ENCODE measurements around the gene C5orf15. TPM values are rescaled to one million over a fixed set of nuclear protein-coding genes. Genes with fewer than 3 reads are reported as not detected.
"Not testable (repeated sequence)": the region's sequence is repeated elsewhere in the genome, so short reads cannot be mapped to it uniquely, and the experiment has no call there.

The C5orf15 gene
- total RNA-seq, 1 donor from 2014 or later: 64.4 TPM

DNA sequence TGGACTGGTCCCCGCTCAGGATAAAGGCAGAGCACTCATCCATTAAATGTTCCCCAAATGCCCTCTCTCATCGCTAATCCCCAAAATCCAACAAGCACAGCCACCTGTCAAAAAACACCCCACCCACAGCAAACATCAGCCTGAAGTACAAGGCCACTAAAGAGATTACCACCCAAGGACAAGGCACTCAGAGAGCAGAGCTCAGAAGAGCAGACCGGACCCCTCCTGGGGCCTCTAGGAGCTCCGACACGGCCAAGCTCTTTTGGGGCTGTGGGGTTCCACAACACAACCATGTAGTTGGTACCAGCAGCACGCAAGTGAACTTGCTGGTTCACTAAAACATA, 26.5 kb upstream of the C5orf15 start:
- no peak for DNase-seq (ENCODE audit: low spot score in 2 of 2)
- FAIRE-seq: no peak

DNA sequence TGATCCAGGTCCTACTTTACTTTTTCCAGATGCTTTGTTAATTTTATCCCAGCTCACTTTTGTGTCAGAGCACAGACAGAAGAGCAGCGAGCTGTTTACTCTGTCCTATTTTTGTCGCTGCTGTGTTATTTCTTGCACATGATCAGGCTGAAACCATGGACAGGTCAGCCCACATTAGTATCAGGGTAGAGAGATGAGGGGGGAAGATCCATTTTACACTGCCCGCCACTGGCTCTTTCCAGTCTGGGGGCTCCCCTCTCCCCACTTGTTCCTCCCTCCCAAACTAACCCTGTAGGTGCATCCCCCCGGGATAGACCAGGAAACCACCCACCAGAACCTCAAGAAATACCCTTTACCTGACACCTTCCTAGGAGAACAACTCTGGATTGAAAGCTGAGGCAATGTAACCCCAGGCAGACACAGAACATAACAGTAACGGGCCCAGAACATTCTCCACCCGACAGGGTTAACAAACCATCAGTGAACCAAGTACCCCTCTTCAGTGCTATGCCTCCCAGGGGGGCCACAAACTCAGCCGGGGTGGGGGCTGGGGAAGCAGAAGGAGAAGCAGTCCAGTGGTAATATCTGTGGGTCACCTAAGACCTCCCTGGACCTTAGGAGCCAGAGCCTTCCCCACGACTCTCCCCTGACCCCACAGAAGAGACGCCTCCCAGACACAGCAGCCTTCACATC, 26.0 kb upstream of the C5orf15 start:
- no peak for DNase-seq (ENCODE audit: low spot score in 2 of 2)
- no peak for FAIRE-seq

- FAIRE-seq (no peak), DNase-seq (ENCODE audit: low spot score in 2 of 2) (no peak)
Measured at GRCh38 chr5:133993185-133993936, 24.9 kb upstream of the C5orf15 start.

- no peak for FAIRE-seq
- DNase-seq (ENCODE audit: low spot score in 2 of 2): no peak
Measured at GRCh38 chr5:133992429-133993155, 24.2 kb upstream of the C5orf15 start.

GRCh38 chr5:133991171-133991910, 22.9 kb upstream of the C5orf15 start:
- FAIRE-seq (no peak), DNase-seq (ENCODE audit: low spot score in 2 of 2) (no peak)

- FAIRE-seq: no peak
- no peak for DNase-seq (ENCODE audit: low spot score in 2 of 2)
Measured at GRCh38 chr5:133990396-133990795, 22.0 kb upstream of the C5orf15 start.

DNA sequence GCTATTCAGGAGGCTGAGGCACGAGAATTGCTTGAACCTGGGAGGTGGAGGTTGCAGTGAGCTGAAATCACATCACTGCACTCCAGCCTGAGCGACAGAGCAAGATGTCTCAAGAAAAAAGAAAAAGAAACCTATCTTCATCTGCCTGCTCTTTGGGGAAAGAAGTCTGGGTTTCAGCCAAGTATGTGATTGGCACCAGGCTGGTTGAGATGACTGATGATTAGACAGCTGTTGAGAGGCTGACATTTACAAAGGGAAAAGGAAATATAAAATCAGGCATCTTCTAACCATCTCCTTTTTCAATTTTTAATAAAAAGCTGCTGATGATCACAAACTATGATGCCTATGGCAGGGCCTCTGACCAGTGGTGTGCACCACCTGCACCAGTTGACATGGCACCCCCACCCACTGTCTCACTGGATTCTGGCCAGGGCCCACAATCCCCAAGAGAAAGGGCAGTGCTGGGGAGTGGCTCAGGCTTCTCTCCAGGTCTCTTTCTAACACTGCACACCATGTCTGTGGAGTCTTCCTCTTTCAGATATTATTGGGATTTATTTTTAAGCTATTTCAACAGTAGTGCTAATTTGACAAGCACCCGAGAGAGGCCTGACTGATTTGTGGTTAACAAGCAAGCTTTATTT, 17.2 kb upstream of the C5orf15 start:
- FAIRE-seq (no peak), DNase-seq (ENCODE audit: low spot score in 2 of 2) (no peak)

GRCh38 chr5:133983674-133984073, 15.2 kb upstream of the C5orf15 start:
- FAIRE-seq: no peak
- DNase-seq (ENCODE audit: low spot score in 2 of 2): no peak

- FAIRE-seq (no peak), DNase-seq (ENCODE audit: low spot score in 2 of 2) (no peak)
Measured at GRCh38 chr5:133981714-133982113, 13.3 kb upstream of the C5orf15 start.

- DNase-seq (ENCODE audit: low spot score in 2 of 2) (no peak), FAIRE-seq (no peak)
Measured at GRCh38 chr5:133980652-133981051, 12.2 kb upstream of the C5orf15 start.

DNA sequence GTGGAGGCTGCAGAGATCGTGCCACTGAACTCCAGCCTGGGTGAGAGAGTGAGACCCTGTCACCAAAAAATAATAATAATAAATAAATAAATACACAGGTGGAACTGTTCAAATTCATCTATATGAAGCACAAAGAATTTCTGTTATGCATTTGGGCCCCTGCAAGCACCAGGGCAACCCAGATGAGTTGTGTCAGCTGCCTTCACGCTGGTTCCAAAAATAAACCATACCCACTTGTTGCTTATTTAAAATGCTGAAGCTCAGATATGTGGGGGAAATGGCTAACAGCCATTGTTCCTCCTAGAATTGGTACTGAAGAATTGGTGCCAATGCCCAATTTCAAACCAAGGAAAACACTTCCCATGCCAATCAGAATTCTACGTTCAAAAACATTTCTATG, 10.5 kb upstream of the C5orf15 start:
- no peak for FAIRE-seq
- no peak for DNase-seq (ENCODE audit: low spot score in 2 of 2)

- FAIRE-seq: no peak
Measured at GRCh38 chr5:133977858-133978257, 9.4 kb upstream of the C5orf15 start.

GRCh38 chr5:133977161-133977787, 8.8 kb upstream of the C5orf15 start:
- FAIRE-seq (no peak), DNase-seq (ENCODE audit: low spot score in 2 of 2) (no peak)

More at GRCh38 chr5:133977858-133978257, 9.4 kb upstream of the C5orf15 start:
- no peak for DNase-seq (ENCODE audit: low spot score in 2 of 2)

DNA sequence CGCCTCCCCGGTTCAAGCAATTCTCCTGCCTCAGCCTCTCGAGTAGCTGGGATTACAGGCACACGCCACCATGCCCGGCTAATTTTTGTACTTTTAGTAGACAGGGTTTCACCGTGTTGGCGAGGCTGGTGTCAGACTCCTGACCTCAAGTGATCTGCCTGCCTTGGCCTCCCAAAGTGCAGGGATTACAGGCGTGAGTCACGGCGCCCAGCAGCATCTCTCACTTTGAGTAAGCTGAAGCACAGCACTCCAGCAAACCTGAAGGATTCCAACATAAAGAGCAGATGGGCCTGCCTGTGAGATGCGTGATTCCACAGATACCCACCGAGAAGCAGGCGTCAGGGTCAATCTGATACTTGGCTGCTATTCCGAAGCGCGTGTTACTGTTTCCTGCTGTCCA, 7.1 kb upstream of the C5orf15 start:
- not testable (repeated sequence) for DNase-seq (ENCODE audit: low spot score in 2 of 2); FAIRE-seq

- FAIRE-seq (no peak), DNase-seq (ENCODE audit: low spot score in 2 of 2) (no peak)
Measured at GRCh38 chr5:133974142-133974541, 5.7 kb upstream of the C5orf15 start.

DNA sequence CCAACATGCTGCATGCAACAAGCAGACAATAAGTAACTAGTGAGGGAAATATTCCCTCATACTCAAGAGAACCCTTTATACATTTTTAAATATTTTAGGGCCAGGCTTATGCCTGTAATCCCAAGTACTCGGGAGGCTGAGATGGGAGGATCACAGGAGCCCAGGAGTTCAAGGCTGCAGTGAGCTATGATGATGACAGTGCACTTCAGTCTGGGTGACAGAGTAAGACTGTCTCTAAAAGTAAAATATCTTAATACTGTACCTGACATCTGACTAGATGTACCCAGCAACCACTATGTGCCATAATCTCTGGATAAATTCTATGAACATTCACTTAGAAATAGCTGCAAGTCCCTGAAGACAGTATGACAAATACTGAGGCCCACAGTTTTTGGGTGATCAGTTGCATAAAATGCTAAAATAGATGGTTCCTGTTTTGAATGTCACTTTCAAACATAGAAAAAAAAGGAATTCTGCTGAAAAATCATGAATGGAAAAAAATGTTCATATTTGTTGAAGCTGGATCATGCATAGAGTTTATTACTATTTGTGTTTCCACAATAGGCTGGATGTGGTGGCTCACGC, 2.0 kb upstream of the C5orf15 start:
- no peak for FAIRE-seq
- DNase-seq (ENCODE audit: low spot score in 2 of 2): no peak

DNA sequence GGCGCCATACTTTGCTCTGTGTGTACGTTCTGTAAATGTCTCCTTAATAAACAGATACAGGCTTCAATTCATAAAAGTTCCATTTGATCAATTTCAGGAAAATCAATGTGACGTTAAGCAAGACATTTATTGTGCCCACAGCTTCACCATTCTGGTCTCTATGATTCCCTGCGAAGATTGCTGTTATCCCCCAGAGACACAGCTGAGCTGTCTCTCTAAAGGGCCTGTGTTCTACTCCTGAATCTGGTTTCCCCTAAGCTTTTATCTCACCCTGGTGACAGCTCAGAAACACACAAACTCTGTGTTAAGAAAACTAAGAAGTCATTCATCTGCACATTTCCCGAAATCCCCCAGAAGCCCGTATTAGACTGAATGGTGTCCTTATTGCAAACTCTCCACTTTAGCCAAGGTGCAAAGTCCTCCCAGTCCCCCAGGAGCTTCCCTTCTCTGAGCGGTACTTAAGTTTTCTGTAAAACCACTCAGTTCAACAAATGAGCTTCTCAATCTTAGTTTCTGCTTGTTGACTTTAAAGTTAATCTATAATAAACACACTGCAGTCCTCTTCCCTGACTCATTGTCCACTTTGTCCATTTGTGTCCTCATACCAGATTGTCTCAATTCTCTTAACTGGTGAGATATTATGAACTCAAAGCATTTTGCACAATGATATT, 1.4 kb upstream of the C5orf15 start:
- peak in 1 of 2 donors; percentile 24 for DNase-seq (ENCODE audit: low spot score in 2 of 2)
- FAIRE-seq: no peak

DNA sequence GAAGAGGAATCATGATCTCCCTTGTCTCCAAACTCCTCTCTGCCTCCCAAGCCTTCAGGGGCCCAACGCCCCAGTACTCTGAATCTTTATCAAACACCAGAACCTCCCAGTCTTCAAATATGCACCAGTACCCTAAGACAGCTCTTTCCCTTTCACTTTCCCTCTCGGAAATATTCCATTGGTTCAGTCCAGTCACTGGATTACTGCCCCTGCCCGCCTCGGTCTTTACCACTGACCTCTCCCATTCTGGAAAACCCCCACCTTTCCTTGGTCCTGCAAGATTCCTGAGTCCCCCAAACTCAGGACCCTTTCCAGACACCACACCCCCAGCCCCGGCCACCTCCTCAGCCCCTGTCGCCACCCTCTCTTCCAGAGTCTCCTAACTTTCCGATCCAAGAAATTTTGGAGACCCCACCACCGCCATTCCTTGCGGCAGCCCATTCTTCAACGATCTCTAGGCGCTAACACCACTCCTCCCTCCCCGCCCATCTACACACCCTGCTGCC, 674 bp downstream of the C5orf15 start:
- FAIRE-seq: no peak
- DNase-seq (ENCODE audit: low spot score in 2 of 2): no peak

DNA sequence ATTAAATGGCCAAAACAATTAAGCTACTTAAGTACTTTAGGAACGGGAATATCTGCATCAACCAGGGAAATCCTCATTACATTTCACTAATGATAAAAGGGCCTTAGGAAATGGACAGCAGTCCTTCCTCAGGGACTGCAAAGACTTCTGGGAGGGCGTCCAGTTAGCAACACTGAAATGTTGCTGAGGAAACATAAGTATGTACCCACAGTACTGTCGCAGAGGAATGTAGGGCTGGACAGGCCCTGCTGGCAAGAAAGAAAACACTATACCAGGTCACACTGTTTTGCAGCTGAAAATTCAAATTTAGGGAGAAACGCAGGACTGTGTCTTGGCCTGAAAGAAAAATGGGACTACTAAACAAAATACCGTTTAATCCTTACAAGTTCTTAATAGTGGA, 1.3 kb downstream of the C5orf15 start:
- FAIRE-seq: no peak

More for the DNA sequence above, 1.3 kb downstream of the C5orf15 start:
- DNase-seq (ENCODE audit: low spot score in 2 of 2): no peak

All from frontal cortex (tissue), 4 donors.